ENCODE measurements around the gene ECEL1. TPM values are rescaled to one million over a fixed set of nuclear protein-coding genes. Genes with fewer than 3 reads are reported as not detected.

The ECEL1 gene, protein sequence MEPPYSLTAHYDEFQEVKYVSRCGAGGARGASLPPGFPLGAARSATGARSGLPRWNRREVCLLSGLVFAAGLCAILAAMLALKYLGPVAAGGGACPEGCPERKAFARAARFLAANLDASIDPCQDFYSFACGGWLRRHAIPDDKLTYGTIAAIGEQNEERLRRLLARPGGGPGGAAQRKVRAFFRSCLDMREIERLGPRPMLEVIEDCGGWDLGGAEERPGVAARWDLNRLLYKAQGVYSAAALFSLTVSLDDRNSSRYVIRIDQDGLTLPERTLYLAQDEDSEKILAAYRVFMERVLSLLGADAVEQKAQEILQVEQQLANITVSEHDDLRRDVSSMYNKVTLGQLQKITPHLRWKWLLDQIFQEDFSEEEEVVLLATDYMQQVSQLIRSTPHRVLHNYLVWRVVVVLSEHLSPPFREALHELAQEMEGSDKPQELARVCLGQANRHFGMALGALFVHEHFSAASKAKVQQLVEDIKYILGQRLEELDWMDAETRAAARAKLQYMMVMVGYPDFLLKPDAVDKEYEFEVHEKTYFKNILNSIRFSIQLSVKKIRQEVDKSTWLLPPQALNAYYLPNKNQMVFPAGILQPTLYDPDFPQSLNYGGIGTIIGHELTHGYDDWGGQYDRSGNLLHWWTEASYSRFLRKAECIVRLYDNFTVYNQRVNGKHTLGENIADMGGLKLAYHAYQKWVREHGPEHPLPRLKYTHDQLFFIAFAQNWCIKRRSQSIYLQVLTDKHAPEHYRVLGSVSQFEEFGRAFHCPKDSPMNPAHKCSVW
- 0.54 TPM in 1 of 2 replicates, not detected in the other for total RNA-seq (2014; rRNA removed; shearing (Covaris generic))
- polyA plus RNA-seq (2016; fragmentation: Nextera tagmentation; extraction: Ambion mirVana): not detected in 2 replicates

DNA sequence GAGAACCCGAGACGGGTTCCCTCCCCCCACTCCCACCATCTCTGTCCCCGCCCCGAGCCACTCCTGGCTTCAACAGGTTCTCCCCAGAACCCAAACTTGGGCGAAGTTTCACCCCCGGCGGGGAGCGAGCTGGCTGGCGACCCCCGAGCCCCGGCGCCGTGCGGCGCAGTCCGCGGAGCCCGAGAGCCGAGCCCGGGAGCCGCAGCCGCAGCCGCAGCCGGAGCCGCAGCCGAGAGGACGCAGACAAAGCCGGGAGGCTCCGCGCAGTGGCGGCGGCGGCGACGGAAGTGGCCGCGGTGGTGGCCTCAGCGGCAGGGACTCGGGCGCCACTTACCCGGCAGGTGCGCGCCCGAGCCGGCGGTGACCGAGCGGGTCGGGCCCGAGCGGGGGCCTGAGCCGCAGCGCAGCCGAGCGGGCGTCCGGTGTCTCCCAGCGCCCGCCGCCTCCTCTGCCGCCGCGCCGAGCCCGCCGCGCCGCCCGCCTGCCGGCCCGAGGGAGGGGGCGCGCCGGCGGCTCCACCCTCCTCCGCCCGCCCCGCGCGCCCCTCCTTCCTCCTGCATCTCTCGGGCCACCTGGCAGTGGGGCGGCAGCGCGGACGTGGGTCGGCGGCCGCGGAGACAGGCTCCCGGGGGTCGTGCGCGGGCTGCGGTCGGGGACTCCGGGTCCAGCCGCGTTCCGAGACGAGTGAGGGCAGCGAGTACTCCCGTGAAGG lies at the start of gene ECEL1:
ECEL1 (minus strand) TSS at position 450 of the 712 bp plus-strand sequence. CDS start 1,181 bp downstream, outside the sequence.
- H3K9me2 ChIP-seq (ENCODE audit: insufficient read depth): no peaks in the 10 kb centered on the region
- H3K36me3 ChIP-seq (ENCODE audit: low read depth): no peaks in the 10 kb centered on the region
- no peak within 1 kb of the TSS for H3K4me2 ChIP-seq (ENCODE audit: unreplicated experiment)
- H3K27me3 ChIP-seq (replicated peaks; ENCODE audit: insufficient read depth): peaks cover 37% of the 10 kb centered on the region
- H3K27ac ChIP-seq: no peak within 1 kb of the TSS
- no peak within 1 kb of the TSS for H2AFZ ChIP-seq
- WGBS, 2 experiments (ENCODE audit: low coverage in 1 of 2, low lambda C conversion rate in 2 of 2, missing lambda C conversion rate in 2 of 2): 3 to 5% methylated on average over 40 to 84 of the region's 102 CpGs
- no peaks in the 10 kb centered on the region for H3K4me1 ChIP-seq (ENCODE audit: insufficient read depth)
- H3F3A ChIP-seq (ENCODE audit: insufficient read depth): no peaks in the 10 kb centered on the region
- H4K20me1 ChIP-seq (ENCODE audit: insufficient read depth): no peaks in the 10 kb centered on the region
- H3K9me3 ChIP-seq (ENCODE audit: low read depth): no peaks in the 10 kb centered on the region
- TF ChIP-seq EZH2phosphoT487 (IDR thresholded peaks at IDR 0.05; ENCODE audit: insufficient read depth, low read depth): no peak
- no peak for TF ChIP-seq EZH2 (IDR thresholded peaks at IDR 0.05; ENCODE audit: insufficient read depth, poor library complexity, severe bottlenecking)
- H3K9ac ChIP-seq: no peak within 1 kb of the TSS
- no peak within 1 kb of the TSS for H3K4me3 ChIP-seq
- in situ Hi-C loops (cut with MboI): no loop called here
- no peaks in the 10 kb centered on the region for H3K79me2 ChIP-seq (ENCODE audit: insufficient read depth)
- no peak for DNase-seq

DNA sequence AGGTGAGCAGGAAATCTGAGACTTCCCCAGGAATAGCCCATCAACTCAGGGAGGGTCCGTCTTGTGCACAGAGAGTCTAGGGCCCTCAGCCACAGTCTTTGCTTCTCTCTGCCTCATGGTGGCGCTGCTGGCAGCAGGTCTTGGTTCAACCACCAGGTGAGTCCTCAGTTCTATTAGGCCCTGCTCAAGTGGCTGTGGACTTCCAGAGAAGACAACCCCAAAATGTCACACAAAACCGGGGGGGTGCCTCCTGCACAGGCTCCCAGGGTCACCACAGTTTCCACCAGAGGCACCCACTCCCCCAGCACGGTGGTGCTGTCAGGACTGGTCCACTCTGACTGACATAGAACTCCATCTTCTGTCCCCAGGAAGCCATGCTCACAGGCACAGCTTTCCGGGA lies 49.4 kb upstream of the ECEL1 start:
- TF ChIP-seq EZH2phosphoT487 (IDR thresholded peaks at IDR 0.05; ENCODE audit: insufficient read depth, low read depth): no peak
- TF ChIP-seq EZH2 (IDR thresholded peaks at IDR 0.05; ENCODE audit: insufficient read depth, poor library complexity, severe bottlenecking): no peak
- no peaks in the 10 kb centered on the region for H3K27me3 ChIP-seq (replicated peaks; ENCODE audit: insufficient read depth)
- H3K9ac ChIP-seq: no peak overlapping the region
- H3K4me2 ChIP-seq (ENCODE audit: unreplicated experiment): no peak overlapping the region
- H3K9me2 ChIP-seq (ENCODE audit: insufficient read depth): no peaks in the 10 kb centered on the region
- H3K4me3 ChIP-seq: no peak overlapping the region
- H4K20me1 ChIP-seq (ENCODE audit: insufficient read depth): no peaks in the 10 kb centered on the region
- WGBS, 2 experiments (ENCODE audit: low coverage in 1 of 2, low lambda C conversion rate in 2 of 2, missing lambda C conversion rate in 2 of 2): 36 to 44% methylated on average over 5 of the region's 5 CpGs
- in situ Hi-C loops (cut with MboI): loop anchor here (25.0 kb wide), 1 partner anchor 625 kb away; no protein-coding TSS in a partner anchor
- H3K27ac ChIP-seq: no peak overlapping the region
- H3K36me3 ChIP-seq (ENCODE audit: low read depth): no peaks in the 10 kb centered on the region
- no peaks in the 10 kb centered on the region for H3F3A ChIP-seq (ENCODE audit: insufficient read depth)
- DNase-seq: no peak
- no peaks in the 10 kb centered on the region for H3K4me1 ChIP-seq (ENCODE audit: insufficient read depth)
- H2AFZ ChIP-seq: no peak overlapping the region
- no peaks in the 10 kb centered on the region for H3K79me2 ChIP-seq (ENCODE audit: insufficient read depth)
- H3K9me3 ChIP-seq (ENCODE audit: low read depth): no peaks in the 10 kb centered on the region

DNA sequence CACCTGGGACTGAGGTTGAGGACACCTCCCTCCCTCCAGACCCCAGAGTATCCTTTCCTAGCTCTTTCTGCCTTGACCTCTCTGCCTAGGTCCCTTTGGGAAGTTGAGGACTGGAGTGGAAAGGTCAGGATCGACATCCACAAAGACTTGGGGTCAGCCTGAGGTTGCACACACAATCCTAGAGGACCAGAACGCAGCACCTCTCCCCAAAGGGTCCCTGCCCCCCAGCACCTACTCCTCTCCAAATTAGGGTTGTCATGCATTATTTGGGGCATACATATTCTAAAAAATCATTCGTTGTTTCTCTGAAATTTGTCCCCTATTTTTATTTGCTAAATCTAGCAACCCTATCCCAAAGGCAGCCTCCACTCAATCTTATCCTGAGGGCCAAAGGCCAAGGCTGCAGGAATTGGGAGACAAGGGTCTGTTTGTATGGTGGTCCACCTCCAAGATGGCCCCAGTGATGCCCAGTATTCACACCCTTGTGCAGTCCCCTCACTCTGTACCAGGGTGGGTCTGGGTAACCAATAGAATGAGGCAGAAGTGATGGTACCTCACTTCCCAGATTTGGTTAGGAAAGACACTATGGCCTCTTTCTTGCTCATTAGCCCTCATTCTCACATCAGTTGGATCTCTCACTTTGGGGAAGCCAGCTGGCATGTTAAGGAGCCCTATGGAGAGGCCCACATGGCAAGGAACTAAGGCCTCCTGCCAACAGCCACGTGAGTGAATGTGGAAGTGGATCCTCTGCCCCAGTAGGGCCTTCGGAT lies 48.3 kb upstream of the ECEL1 start:
- 42 to 51% methylated on average over 5 of the region's 5 CpGs for WGBS, 2 experiments (ENCODE audit: low coverage in 1 of 2, low lambda C conversion rate in 2 of 2, missing lambda C conversion rate in 2 of 2)
- no peaks in the 10 kb centered on the region for H3F3A ChIP-seq (ENCODE audit: insufficient read depth)

More for the DNA sequence above, 48.3 kb upstream of the ECEL1 start:
- no peaks in the 10 kb centered on the region for H4K20me1 ChIP-seq (ENCODE audit: insufficient read depth)
- no peaks in the 10 kb centered on the region for H3K27me3 ChIP-seq (replicated peaks; ENCODE audit: insufficient read depth)
- no peaks in the 10 kb centered on the region for H3K79me2 ChIP-seq (ENCODE audit: insufficient read depth)
- TF ChIP-seq EZH2phosphoT487 (IDR thresholded peaks at IDR 0.05; ENCODE audit: insufficient read depth, low read depth) (no peak), EZH2 (IDR thresholded peaks at IDR 0.05; ENCODE audit: insufficient read depth, poor library complexity, severe bottlenecking) (no peak)
- no peak overlapping the region for H3K4me3 ChIP-seq
- no peak overlapping the region for H3K27ac ChIP-seq
- in situ Hi-C loops (cut with MboI): loop anchor here (25.0 kb wide), 1 partner anchor 624 kb away; no protein-coding TSS in a partner anchor
- no peaks in the 10 kb centered on the region for H3K9me3 ChIP-seq (ENCODE audit: low read depth)
- H3K9me2 ChIP-seq (ENCODE audit: insufficient read depth): no peaks in the 10 kb centered on the region
- no peak for DNase-seq
- H3K4me1 ChIP-seq (ENCODE audit: insufficient read depth): no peaks in the 10 kb centered on the region
- no peak overlapping the region for H2AFZ ChIP-seq
- H3K9ac ChIP-seq: no peak overlapping the region
- H3K36me3 ChIP-seq (ENCODE audit: low read depth): no peaks in the 10 kb centered on the region
- H3K4me2 ChIP-seq (ENCODE audit: unreplicated experiment): no peak overlapping the region
